Measurements from ENCODE around the gene OR10G4. TPM values are rescaled to one million over a fixed set of nuclear protein-coding genes. Genes with fewer than 3 reads are reported as not detected.

The OR10G4 gene
- total and polyA plus RNA-seq, 8 donors = 0.73 to 1.2 TPM; not detected in 6

DNA sequence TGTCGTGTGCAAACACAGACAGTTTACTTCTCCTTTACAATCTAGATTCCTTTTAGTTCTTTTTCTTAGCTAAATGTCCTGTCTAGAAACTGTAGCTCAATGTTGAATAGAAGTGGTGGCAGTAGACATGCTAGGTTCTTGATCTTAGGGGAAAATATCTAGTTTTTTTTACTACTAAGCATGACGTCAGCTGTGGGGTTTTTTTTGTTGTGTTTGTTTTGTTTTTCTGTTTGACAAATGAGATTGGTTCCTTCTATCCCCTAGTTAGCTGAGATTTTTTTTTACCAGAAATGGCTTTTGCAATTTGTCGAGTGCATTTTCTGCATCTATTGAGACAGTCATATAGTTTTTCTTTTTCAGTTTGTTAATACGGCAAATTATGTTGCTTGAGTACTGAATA, 30.6 kb downstream of the OR10G4 start:
- H3K4me1 ChIP-seq = no peaks in the 10 kb centered on the region
- no peaks in the 10 kb centered on the region for H3K27me3 ChIP-seq
- no peak for TF ChIP-seq EP300 (IDR thresholded peaks at IDR 0.05)
- TF ChIP-seq, protein P1, sequence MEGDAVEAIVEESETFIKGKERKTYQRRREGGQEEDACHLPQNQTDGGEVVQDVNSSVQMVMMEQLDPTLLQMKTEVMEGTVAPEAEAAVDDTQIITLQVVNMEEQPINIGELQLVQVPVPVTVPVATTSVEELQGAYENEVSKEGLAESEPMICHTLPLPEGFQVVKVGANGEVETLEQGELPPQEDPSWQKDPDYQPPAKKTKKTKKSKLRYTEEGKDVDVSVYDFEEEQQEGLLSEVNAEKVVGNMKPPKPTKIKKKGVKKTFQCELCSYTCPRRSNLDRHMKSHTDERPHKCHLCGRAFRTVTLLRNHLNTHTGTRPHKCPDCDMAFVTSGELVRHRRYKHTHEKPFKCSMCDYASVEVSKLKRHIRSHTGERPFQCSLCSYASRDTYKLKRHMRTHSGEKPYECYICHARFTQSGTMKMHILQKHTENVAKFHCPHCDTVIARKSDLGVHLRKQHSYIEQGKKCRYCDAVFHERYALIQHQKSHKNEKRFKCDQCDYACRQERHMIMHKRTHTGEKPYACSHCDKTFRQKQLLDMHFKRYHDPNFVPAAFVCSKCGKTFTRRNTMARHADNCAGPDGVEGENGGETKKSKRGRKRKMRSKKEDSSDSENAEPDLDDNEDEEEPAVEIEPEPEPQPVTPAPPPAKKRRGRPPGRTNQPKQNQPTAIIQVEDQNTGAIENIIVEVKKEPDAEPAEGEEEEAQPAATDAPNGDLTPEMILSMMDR (IDR thresholded peaks at IDR 0.05) = no peak
- no peak for TF ChIP-seq POLR2AphosphoS5 (IDR thresholded peaks at IDR 0.05)
- TF ChIP-seq POLR2A (IDR thresholded peaks at IDR 0.05) = no peak
- no peaks in the 10 kb centered on the region for H3K36me3 ChIP-seq
- H3K9me3 ChIP-seq = no peaks in the 10 kb centered on the region
- WGBS, 5 donors = 68 to 76% (median 71%) methylated on average over 4 of the region's 4 CpGs
- H3K27ac ChIP-seq = no peak overlapping the region
- no peak for DNase-seq
- H3K4me3 ChIP-seq = no peak overlapping the region
- intact Hi-C loops (cut with DNase I; ENCODE audit: low total_unique reads) = no loop called here

DNA sequence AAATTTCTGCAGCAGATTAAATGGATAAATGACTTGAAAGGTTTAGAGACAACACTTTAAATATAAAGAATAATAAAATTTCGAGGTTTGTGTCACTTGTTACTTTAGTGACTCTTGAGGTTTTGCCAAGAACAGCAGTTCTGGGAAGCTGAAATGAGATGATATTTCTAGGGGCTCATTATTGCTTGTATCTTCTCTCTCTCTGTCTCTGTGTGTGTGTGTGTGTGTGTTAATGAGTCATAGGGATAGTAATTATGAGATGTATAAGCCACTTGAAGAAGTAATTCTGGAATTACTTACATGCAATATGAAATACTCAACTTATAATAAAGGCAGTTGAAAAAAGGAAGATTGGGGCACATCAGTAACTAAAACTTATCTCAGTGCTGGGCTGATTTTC, 38.0 kb downstream of the OR10G4 start:
- H3K4me3 ChIP-seq = no peak overlapping the region
- WGBS, 5 donors = 36 to 58% (median 44%) methylated on average over 1 of the region's 1 CpG
- intact Hi-C loops (cut with DNase I; ENCODE audit: low total_unique reads) = no loop called here

DNA sequence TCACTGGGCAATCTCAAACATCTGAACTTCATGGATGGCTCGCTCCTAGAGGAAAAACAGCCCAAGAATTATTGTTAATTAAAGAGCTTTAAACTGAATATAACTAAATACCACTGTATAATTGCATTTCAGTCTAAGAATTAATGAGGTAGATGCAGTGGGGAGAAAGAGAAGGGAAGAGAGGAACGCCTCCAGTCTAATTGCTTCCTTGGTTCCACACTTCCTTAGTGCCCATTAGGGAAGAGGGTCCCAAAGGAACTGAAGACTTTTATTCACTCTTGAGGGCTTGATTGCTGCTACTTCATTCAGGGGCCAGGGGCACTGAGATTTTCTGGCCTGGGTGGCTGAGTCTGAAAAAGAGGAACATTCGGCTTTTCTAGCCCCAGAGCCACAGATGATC, 40.2 kb downstream of the OR10G4 start:
- H3K27me3 ChIP-seq = peaks cover 0 to 6% (median 0%) of the 10 kb centered on the region in 3 donors
- TF ChIP-seq EP300 (IDR thresholded peaks at IDR 0.05) = no peak
- TF ChIP-seq POLR2A (IDR thresholded peaks at IDR 0.05) = no peak
- no peak for TF ChIP-seq POLR2AphosphoS5 (IDR thresholded peaks at IDR 0.05)
- TF ChIP-seq, protein P1 (IDR thresholded peaks at IDR 0.05) = no peak
- WGBS, 5 donors = 77 to 93% (median 91%) methylated on average over 3 of the region's 3 CpGs
- H3K36me3 ChIP-seq = no peaks in the 10 kb centered on the region
- no peak overlapping the region for H3K4me3 ChIP-seq
- H3K27ac ChIP-seq = no peak overlapping the region
- no peaks in the 10 kb centered on the region for H3K4me1 ChIP-seq
- intact Hi-C loops (cut with DNase I; ENCODE audit: low total_unique reads) = no loop called here
- DNase-seq = no peak
- H3K9me3 ChIP-seq = no peaks in the 10 kb centered on the region

More for the DNA sequence above, 38.0 kb downstream of the OR10G4 start:
- Histone ChIP-seq H3K36me3 (no peaks in the 10 kb centered on the region), H3K27me3 (peaks cover 0 to 6% (median 0%) of the 10 kb centered on the region in 3 donors), H3K4me1 (no peaks in the 10 kb centered on the region), H3K9me3 (no peaks in the 10 kb centered on the region), H3K27ac (no peak overlapping the region)
- no peak for DNase-seq
- TF ChIP-seq EP300 (IDR thresholded peaks at IDR 0.05) (no peak), POLR2A (IDR thresholded peaks at IDR 0.05) (no peak), POLR2AphosphoS5 (IDR thresholded peaks at IDR 0.05) (no peak)
- TF ChIP-seq, protein P1 (IDR thresholded peaks at IDR 0.05) = no peak

Other genes with a start within 250 kb of the OR10G4 start
- not detected for gene OR6M1, start 206.6 kb upstream of the OR10G4 start, total RNA-seq
- not detected for gene OR6M1, start 206.6 kb upstream of the OR10G4 start, polyA plus RNA-seq
- not detected for gene TMEM225, start 127.3 kb upstream of the OR10G4 start, total RNA-seq
- not detected for gene TMEM225, start 127.3 kb upstream of the OR10G4 start, polyA plus RNA-seq
- 1 to 10 TPM in 2 of 5 donors, not detected in 3; 1.4 to 1.5 TPM for gene OR8D4, start 110.8 kb upstream of the OR10G4 start, total RNA-seq
- not detected for gene OR8D4, start 110.8 kb upstream of the OR10G4 start, polyA plus RNA-seq
- gene OR4D5, start 73.4 kb upstream of the OR10G4 start, total RNA-seq = 1 to 10 TPM in 1 of 5 donors, not detected in 4; 4.4 TPM
- not detected for gene OR4D5, start 73.4 kb upstream of the OR10G4 start, polyA plus RNA-seq
- not detected for gene OR6T1, start 69.2 kb upstream of the OR10G4 start, total RNA-seq
- not detected for gene OR6T1, start 69.2 kb upstream of the OR10G4 start, polyA plus RNA-seq
- not detected for gene OR10S1, start 35.2 kb upstream of the OR10G4 start, total RNA-seq
- gene OR10S1, start 35.2 kb upstream of the OR10G4 start, polyA plus RNA-seq = not detected
- not detected for gene OR10G6, start 17.8 kb upstream of the OR10G4 start, total RNA-seq
- gene OR10G6, start 17.8 kb upstream of the OR10G4 start, polyA plus RNA-seq = not detected
- gene OR10G9, start 10.0 kb downstream of the OR10G4 start, total RNA-seq = under 1 TPM in 1 of 5 donors, not detected in 4; 0.73 TPM
- not detected for gene OR10G9, start 10.0 kb downstream of the OR10G4 start, polyA plus RNA-seq
- gene OR10G8, start 13.8 kb downstream of the OR10G4 start, total RNA-seq = not detected
- gene OR10G8, start 13.8 kb downstream of the OR10G4 start, polyA plus RNA-seq = not detected
- gene OR10G7, start 28.3 kb downstream of the OR10G4 start, total RNA-seq = not detected
- not detected for gene OR10G7, start 28.3 kb downstream of the OR10G4 start, polyA plus RNA-seq
- 100 to 1,000 TPM in 1 of 5 donors, 10 to 100 TPM in 4; 15.4 to 111 (median 39.7) TPM for gene VWA5A, start 102.5 kb downstream of the OR10G4 start, total RNA-seq
- 10 to 100 TPM; 10.1 to 24.1 (median 17.1) TPM for gene VWA5A, start 102.5 kb downstream of the OR10G4 start, polyA plus RNA-seq
- not detected for gene OR10D3, start 170.3 kb downstream of the OR10G4 start, total RNA-seq
- gene OR10D3, start 170.3 kb downstream of the OR10G4 start, polyA plus RNA-seq = not detected
- not detected for gene OR8G1, start 228.1 kb downstream of the OR10G4 start, total RNA-seq
- gene OR8G1, start 228.1 kb downstream of the OR10G4 start, polyA plus RNA-seq = not detected
- not detected for gene OR8G5, start 243.4 kb downstream of the OR10G4 start, total RNA-seq
- not detected for gene OR8G5, start 243.4 kb downstream of the OR10G4 start, polyA plus RNA-seq